H1 (cell line): ENCODE data around the gene ATP2B1. TPM values are rescaled to one million over a fixed set of nuclear protein-coding genes. Genes with fewer than 3 reads are reported as not detected.

Experiments used
- CTCF ChIP-seq, 3 experiments: IDR thresholded peaks; 1 replicate in 2 of 3; 2 replicates in 1 of 3; pipeline versions ENCODE4 v1.5.1 to v1.6.1; 2011; ENCODE audit warnings: low read length in 3 of 3, mild to moderate bottlenecking in 3 of 3, inconsistent platforms in 2 of 3, low read depth in 1 of 3, moderate library complexity in 1 of 3; ENCODE audit not compliant: insufficient read depth in 1 of 3; ENCODE audit errors: control extremely low read depth in 1 of 3
- NRF1 ChIP-seq: IDR thresholded peaks from 2 replicates; pipeline ENCODE4 v1.6.1; 2011; ENCODE audit warnings: mild to moderate bottlenecking, low read depth, low read length, improper control_type of control experiment
- SIX5 ChIP-seq: IDR thresholded peaks from 2 replicates; pipeline ENCODE4 v1.6.1; 2011; ENCODE audit warnings: mild to moderate bottlenecking, low read depth, low read length
- polyA plus RNA-seq, 7 experiments: library from polyadenylated mRNA; depleted of rRNA in 3 of 7; stranded (reverse) in 5 of 7; unstranded in 2 of 7; fragments of >200 nt in 5 of 7; fragments of 200-250 nt in 2 of 7; gene quantifications; 1 replicate in 5 of 7; 2 replicates in 1 of 7; 4 replicates in 1 of 7; pipeline versions ENCODE4 v1.2.1 to v1.2.3, GENCODE V29; 2011 to 2013; ENCODE audit warnings: missing spikeins in 2 of 7, mixed read lengths in 2 of 7
- total RNA-seq: library from RNA; stranded (reverse); fragmentation: NEBNext Ultra II Directional; extraction: Animal tissue kit (Norgen Biotek cat#: 25700); gene quantifications from 2 replicates; pipeline ENCODE4 v1.2.1, GENCODE V29; 2021

ATP2B1 gene
- total and polyA plus RNA-seq, 2 of the 8 experiments (the other 6 are each of a cell fraction or from before 2014, with no cell fraction given) = 4.3 to 32.0 TPM

- no peak for TF ChIP-seq CTCF (IDR thresholded peaks at IDR 0.05; ENCODE audit: control extremely low read depth in 1 of 3, insufficient read depth in 1 of 3, low read depth in 1 of 3, low read length in 3 of 3)
- no peak for TF ChIP-seq SIX5
- no peak for TF ChIP-seq NRF1
Observed at GRCh38 chr12:89634508-89634907, 74.1 kb downstream of the ATP2B1 start (continued).
